Right renal cortex interstitium (tissue), 3 donors: Measurements from ENCODE around the gene C22orf23. TPM values are rescaled to one million over a fixed set of nuclear protein-coding genes. Genes with fewer than 3 reads are reported as not detected.

Experiments
- DNase-seq, 3 donors: peaks; one replicate each; pipeline ENCODE4 v3.0.0-alpha.2; 2013; ENCODE audit warnings: low read depth in 3 of 3, low spot score in 2 of 3
- polyA plus RNA-seq, 3 donors: library from polyadenylated mRNA; unstranded; fragments of 120-200 nt; gene quantifications; one replicate each; pipeline ENCODE4 v1.2.1, GENCODE V29; 2013; ENCODE audit not compliant: insufficient read length in 3 of 3

The C22orf23 gene
- polyA plus RNA-seq, 3 donors, result 5.8 to 6.5 (median 5.9) TPM

GRCh38 chr22:37906364-37907008, 46.9 kb downstream of the C22orf23 start:
- no peak for DNase-seq

GRCh38 chr22:37905534-37906363, 47.7 kb downstream of the C22orf23 start, which contains the start of gene MICALL1:
TSS of gene MICALL1 (plus strand) at chr22:37906297. CDS start at chr22:37906423, 126 bp downstream.
- no peak for DNase-seq

DNA sequence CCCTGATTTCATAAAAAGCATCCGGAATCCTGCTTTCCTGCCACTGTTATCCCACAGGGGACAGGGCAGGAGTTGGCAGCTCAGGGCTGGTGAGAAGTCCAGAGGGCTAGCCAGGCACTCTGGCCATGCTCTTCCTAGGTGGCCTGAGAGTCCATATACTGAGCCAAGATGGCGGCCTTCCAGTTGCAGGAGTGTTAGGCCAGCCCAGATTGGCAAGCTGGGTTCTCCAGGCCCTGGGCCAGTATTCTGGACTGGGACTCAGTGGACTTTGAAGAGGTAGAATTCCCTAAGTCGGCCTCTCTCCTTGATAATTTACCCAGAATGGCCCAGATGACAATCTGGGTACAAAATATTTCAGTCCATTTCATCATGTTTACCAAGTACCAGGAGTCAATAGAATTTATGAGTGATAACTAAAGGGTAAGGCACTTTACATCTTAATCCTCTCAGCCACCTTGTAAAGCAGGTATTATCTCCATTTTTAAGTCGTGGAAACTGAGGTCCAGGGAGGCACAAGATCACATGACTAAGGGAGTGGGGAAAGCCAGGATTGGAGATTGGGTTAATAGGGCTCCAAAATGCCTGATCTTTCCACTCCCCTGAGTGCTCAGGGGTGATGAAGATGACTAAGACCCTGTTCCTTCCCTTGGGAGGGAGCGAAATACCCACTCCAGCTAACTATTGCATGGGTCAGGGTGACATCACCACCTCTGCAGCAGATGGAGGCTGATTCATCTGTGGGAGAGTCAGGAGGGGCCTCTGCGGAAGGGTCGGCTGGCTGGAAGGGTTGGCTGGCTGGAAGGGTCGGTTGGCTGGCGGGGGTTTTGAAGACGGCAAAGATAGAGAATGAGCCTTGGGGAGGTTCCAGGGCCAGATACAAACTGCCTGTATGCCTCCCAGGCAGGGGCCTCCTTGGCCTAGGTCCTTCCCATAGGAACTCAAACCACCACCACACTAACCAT, 48.5 kb downstream of the C22orf23 start:
- no peak for DNase-seq

DNA sequence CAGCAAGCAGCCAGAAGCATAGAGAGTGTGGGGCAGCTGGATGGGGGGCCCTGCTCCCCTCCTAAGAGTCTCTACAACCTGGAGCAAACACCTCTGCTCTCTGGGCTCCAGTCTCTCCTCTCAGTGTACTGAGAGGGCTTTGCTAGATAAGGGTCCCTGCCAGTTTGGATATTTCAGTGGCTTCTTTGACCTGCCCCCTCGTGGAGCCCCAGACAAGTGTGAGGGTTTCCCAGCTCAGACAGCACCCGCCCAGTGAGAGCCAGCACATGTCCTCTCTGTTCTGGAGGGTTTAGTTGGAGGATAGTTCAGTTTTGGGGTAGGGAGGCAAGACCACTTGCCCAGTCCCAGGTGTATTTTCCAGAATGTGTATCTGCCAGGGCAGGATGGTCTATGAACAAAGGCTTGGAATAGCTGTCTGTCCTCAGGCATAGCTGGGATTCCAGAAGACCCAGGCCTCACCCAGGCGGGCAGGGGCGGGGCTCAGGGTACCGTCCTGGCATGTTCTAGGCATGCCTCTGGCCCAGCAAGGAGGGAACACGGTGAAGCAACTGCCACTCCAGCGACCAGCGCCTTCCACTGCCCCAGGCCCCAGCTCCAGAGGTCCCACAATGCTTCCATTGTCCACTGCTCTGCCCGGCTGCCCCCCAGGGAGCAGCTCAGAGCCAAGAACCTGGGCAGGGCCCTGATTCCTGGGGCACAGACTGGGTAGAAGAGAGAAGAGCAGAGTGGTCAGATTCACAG, 54.8 kb downstream of the C22orf23 start:
- no peak for DNase-seq

DNA sequence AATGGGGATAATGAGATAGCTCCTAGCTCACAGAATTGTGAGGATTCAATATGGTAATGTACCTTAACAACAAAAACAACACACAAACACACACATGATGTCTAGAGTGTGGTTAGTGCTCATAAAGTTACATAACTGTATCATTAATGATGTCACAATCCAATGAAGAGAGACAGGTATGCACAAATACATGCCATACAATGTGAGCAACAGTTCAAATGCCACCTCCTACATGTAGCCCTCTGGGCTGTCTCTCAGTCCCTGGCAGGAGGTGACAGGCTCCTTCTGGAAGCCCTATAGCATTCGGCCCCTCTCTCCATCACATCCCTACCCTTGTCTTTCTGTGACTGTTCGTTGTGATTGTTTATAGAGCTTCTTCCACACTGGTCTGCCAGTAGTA, 55.6 kb downstream of the C22orf23 start:
- no peak for DNase-seq

GRCh38 chr22:37896939-37897338, 56.5 kb downstream of the C22orf23 start:
- no peak for DNase-seq

GRCh38 chr22:37896181-37896592, 57.2 kb downstream of the C22orf23 start:
- no peak for DNase-seq

DNA sequence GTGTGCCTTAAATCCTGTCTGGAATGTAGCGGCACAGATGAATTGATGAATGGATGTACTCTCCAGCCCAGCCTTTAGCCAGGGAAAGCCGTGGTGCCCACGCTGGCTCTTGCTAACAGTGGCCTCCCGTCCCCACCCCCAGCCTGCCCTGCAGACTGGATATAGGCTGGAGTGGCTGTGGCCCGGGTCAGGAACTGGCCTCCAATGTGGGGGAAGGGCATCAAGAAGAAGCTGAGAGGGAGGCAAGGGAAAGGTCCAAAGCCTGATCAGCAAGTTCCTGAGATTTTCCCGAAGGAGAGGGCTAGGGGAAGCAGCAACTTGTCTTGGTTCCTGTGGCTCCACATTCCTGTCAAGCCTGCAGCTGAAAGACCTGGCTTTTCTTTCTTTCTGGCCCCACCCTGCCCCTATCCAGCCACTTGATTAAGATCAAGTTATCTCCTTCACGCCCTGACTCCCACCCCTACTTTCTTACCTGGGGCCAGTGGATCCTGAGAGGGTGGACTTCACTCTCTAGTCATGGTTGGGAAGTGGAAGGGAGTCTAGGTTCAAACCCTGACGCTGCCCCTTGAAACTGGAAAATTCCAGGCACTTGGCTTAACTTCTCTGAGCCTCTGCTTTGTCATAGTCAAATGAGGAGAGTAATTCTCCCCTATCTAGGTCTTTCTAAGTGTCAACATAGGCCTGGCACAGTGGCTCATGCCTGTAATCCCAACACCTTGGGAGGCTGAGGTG, 58.3 kb downstream of the C22orf23 start:
- no peak for DNase-seq

- no peak for DNase-seq
Measured at GRCh38 chr22:37893583-37893983, 59.8 kb downstream of the C22orf23 start.

Other genes starting within 250 kb of the C22orf23 start
- 10 to 100 TPM; 12.4 to 14.3 (median 12.6) TPM for gene GCAT, start 145.7 kb downstream of the C22orf23 start, polyA plus RNA-seq
- gene GALR3, start 130.2 kb downstream of the C22orf23 start, polyA plus RNA-seq, result not detected
- gene ANKRD54, start 109.3 kb downstream of the C22orf23 start, polyA plus RNA-seq, result 10 to 100 TPM; 22.7 to 27.1 (median 26.4) TPM
- 1,000 to 10,000 TPM; 1,125 to 1,137 (median 1,131) TPM for gene EIF3L, start 104.2 kb downstream of the C22orf23 start, polyA plus RNA-seq
- 10 to 100 TPM; 24.4 to 28.9 (median 27.2) TPM for gene MICALL1, start 47.3 kb downstream of the C22orf23 start, polyA plus RNA-seq
- gene POLR2F, start 98 bp upstream of the C22orf23 start, polyA plus RNA-seq, result 10 to 100 TPM; 66.2 to 78.4 (median 72.5) TPM
- under 1 TPM; 0.46 to 0.86 (median 0.62) TPM for gene SOX10, start 31.0 kb upstream of the C22orf23 start, polyA plus RNA-seq
- 10 to 100 TPM; 26.6 to 32.0 (median 28.1) TPM for gene PICK1, start 103.8 kb upstream of the C22orf23 start, polyA plus RNA-seq
- 1 to 10 TPM in 1 of 3 donors, under 1 TPM in 2; 0.24 to 1.0 (median 0.76) TPM for gene SLC16A8, start 130.6 kb upstream of the C22orf23 start, polyA plus RNA-seq
- 1 to 10 TPM; 4.3 to 4.8 (median 4.3) TPM for gene BAIAP2L2, start 157.1 kb upstream of the C22orf23 start, polyA plus RNA-seq
- 10 to 100 TPM; 29.3 to 42.3 (median 29.9) TPM for gene PLA2G6, start 228.2 kb upstream of the C22orf23 start, polyA plus RNA-seq
- 1 to 10 TPM; 2.3 to 2.5 (median 2.5) TPM for gene MAFF, start 248.4 kb upstream of the C22orf23 start, polyA plus RNA-seq